ENCODE results near the gene RCOR1. TPM values are rescaled to one million over a fixed set of nuclear protein-coding genes. Genes with fewer than 3 reads are reported as not detected.

RCOR1 gene
- total RNA-seq, 2 experiments from 2014 or later = 16.1 to 16.2 TPM

- Mint-ChIP-seq H3K9me3 (no peaks in the 10 kb centered on the region), H3K27ac (no peak overlapping the region), H3K4me3 (no peak overlapping the region), H3K4me1 (ENCODE audit: low read depth) (no peaks in the 10 kb centered on the region), H3K27me3 (no peaks in the 10 kb centered on the region), H3K36me3 (ENCODE audit: low read depth) (peaks cover 15% of the 10 kb centered on the region)
- DNase-seq (no peak), ATAC-seq (no peak)
- POLR2A ChIA-PET = interaction anchor here (1.2 kb wide), 1 partner anchor 7 kb away, joined by 3 read pairs; no protein-coding TSS in a partner anchor
- intact Hi-C loops (cut with micrococcal nuclease) = no loop called here
- TF ChIP-seq CTCF (IDR thresholded peaks at IDR 0.05) = no peak
- CTCF ChIA-PET = interaction anchor here (2.2 kb wide), 1 partner anchor 35 kb away, joined by 14 read pairs; no protein-coding TSS in a partner anchor
Observed at GRCh38 chr14:102729825-102730224, 137.4 kb downstream of the RCOR1 start.

DNA sequence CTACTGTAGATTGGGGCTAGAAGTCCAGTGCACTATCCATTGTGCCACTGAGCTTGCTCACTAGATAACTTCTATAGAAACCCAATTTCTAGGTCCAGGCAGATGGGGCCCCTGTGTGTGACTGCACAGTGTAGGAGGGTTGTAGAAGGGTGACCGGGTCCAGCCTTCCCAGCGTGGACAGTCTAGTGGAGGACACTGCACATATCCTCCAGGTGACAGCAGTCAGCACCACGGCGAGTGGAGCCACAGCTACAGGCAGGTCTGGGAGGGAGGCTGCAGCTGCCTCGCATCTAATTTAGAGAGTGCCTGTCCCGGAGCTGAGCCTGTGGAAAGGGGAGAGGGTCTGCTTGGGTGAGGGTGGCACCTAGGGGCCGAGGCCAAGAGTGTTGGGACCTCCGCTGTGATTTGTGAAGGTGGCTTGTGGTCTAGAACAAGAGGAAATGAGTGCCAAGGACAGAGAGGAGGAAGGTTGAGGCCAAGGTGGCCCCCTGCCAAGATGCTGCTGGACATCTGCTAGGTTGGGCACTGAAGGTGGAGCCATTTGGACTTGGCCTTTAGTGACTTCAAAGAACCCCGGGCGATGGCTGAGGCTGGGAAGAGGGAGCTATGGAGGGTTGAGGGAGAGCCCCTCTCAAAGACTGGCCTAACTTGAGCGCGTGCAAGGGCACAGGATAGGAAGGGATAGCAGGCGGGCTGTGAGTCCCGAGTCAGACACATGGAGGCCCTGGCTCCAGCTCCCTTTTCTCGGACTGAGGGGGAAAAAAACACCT is 138.8 kb downstream of the RCOR1 start:
- ChIA-PET CTCF (interaction anchor here (1.8 kb wide), 1 partner anchor 42 kb away, joined by 5 read pairs; no protein-coding TSS in a partner anchor), POLR2A (no interaction called here)
- Mint-ChIP-seq H3K9me3 (no peaks in the 10 kb centered on the region), H3K36me3 (ENCODE audit: low read depth) (peaks cover 12% of the 10 kb centered on the region), H3K4me3 (no peak overlapping the region), H3K27me3 (no peaks in the 10 kb centered on the region), H3K4me1 (ENCODE audit: low read depth) (no peaks in the 10 kb centered on the region), H3K27ac (no peak overlapping the region)
- no peak for TF ChIP-seq CTCF (IDR thresholded peaks at IDR 0.05)
- intact Hi-C loops (cut with micrococcal nuclease) = no loop called here
- no peak for ATAC-seq
- no peak for DNase-seq

GRCh38 chr14:102731871-102732800 is 139.7 kb downstream of the RCOR1 start:
- POLR2A ChIA-PET = no interaction called here
- no peaks in the 10 kb centered on the region for H3K9me3 Mint-ChIP-seq
- H3K27me3 Mint-ChIP-seq = no peaks in the 10 kb centered on the region
- DNase-seq (no peak), ATAC-seq (no peak)
- intact Hi-C loops (cut with micrococcal nuclease) = no loop called here
- no peak for TF ChIP-seq CTCF (IDR thresholded peaks at IDR 0.05)
- H3K4me1 Mint-ChIP-seq (ENCODE audit: low read depth) = no peaks in the 10 kb centered on the region
- H3K27ac Mint-ChIP-seq = no peak overlapping the region
- H3K36me3 Mint-ChIP-seq (ENCODE audit: low read depth) = peaks cover 6% of the 10 kb centered on the region
- CTCF ChIA-PET = interaction anchor here (1.8 kb wide), 1 partner anchor 43 kb away, joined by 5 read pairs; no protein-coding TSS in a partner anchor
- H3K4me3 Mint-ChIP-seq = no peak overlapping the region

DNA sequence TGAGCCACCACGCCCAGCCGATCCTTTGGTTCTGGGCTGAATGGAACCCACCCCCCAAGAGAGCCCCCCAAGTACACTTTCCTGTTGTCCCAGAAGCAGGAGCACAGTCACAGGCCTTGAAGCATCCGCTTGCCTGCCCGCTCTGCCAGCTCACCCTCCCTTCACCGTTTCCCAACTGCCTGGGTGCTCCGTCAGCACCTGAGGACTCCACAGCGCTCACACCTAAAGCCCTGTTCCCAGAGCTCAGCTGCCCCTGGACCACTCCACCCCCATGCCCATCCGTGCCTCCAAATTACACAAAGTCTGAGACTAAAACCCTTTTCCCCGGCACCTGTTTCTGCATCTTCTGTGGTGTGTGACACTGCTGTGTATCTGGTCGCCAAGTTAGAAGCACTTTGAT is 140.5 kb downstream of the RCOR1 start:
- Mint-ChIP-seq H3K27me3 (no peaks in the 10 kb centered on the region), H3K27ac (no peak overlapping the region), H3K4me1 (ENCODE audit: low read depth) (no peaks in the 10 kb centered on the region), H3K4me3 (no peak overlapping the region), H3K36me3 (ENCODE audit: low read depth) (peaks cover under 1% of the 10 kb centered on the region), H3K9me3 (no peaks in the 10 kb centered on the region)
- intact Hi-C loops (cut with micrococcal nuclease) = no loop called here
- ATAC-seq = no peak
- POLR2A ChIA-PET = no interaction called here
- TF ChIP-seq CTCF (IDR thresholded peaks at IDR 0.05) = no peak
- CTCF ChIA-PET = interaction anchor here (1.8 kb wide), 1 partner anchor 43 kb away, joined by 5 read pairs; no protein-coding TSS in a partner anchor
- no peak for DNase-seq
